ENCODE results near the gene RMND1. TPM values are rescaled to one million over a fixed set of nuclear protein-coding genes. Genes with fewer than 3 reads are reported as not detected.
A peak's percentile ranks its signal among the peaks of the same experiment; 100 is the strongest.

The RMND1 gene
- total and polyA plus RNA-seq, 2 of the 13 experiments (the other 11 are each of a cell fraction or from before 2014, with no cell fraction given): 34.0 to 72.5 TPM

DNA sequence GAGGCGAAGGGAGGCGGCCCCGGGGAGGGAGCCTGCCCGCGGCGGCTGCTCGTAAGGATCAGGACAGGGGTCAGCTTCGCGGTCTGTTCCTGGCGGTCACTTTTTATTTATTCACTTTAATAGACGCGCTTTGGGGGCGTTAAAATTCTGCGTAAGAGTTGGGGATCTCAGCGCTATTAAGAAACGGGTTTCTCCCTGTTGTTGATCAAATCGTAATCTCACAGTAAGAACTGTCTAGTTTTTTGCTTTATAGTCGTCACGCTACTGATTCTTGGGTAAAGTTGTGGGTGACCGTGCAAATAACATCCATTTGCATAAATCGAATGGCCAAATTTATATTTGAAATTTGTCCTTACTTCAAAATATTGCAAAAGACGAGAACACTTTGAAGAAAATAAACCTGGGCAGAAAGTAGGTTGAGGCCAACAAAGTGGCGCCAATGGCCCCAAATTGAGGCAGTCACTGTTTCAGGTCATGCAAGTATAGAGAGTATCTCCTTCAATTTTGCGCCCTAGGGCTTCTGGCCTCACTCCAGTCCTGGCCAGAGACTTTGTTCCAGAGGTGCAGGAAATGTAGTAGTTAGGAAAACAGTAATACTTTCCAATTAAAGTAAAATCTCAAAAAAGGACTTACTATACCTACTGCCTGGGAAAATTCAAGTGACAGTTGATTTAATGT, 963 bp upstream of the RMND1 start:
- intact Hi-C loops (cut with micrococcal nuclease; ENCODE audit: unreplicated experiment) (loop anchor here (2.0 kb wide), 2 partner anchors 14 to 62 kb away; partner anchors contain the start of gene ZBTB2), in situ Hi-C loops (cut with HindIII; ENCODE audit: extremely low pct_ligation_motif_present, low pct_unique_long_range_greater_than_20kb) (no loop called here)
- ChIA-PET CTCF (ENCODE audit: low intra/inter-chr PET ratio, low total read pairs) (no interaction called here), POLR2A (interaction anchor here (1.3 to 2.8 kb wide), 6 partner anchors 11 to 849 kb away, joined by 3 to 32 read pairs (median 14); partner anchors contain the start of gene ZBTB2)
- H3K27ac ChIP-seq (ENCODE audit: extremely low read length, insufficient read depth, low read length): peak overlapping the region; percentile 85
- WGBS (ENCODE audit: low lambda C conversion rate): under 1% methylated on average over 22 of the region's 24 CpGs
- H3K9ac ChIP-seq (ENCODE audit: insufficient read depth, low read depth, low read length): peak overlapping the region; percentile 87
- H3K36me3 ChIP-seq (replicated peaks in 1 of 2; ENCODE audit: control insufficient read depth in 1 of 2, insufficient read depth in 2 of 2, low read length in 2 of 2): peaks cover 0 to 3% of the 10 kb centered on the region in 2 experiments; a peak in 2 of 5 replicates
- no peaks in the 10 kb centered on the region for H3K9me3 ChIP-seq (ENCODE audit: low read length)
- peaks cover 56% of the 10 kb centered on the region for H3K79me2 ChIP-seq (ENCODE audit: insufficient read depth, low read length)
- DNase-seq (ENCODE audit: low spot score): no peak
- peaks cover 53% of the 10 kb centered on the region for H3K4me1 ChIP-seq (ENCODE audit: insufficient read depth, low read length)
- TSS peak; percentile 58 for BruUV-seq (replicated peaks)
- ATAC-seq: no peak; the same call in 1 of the 3 replicates
- H4K20me1 ChIP-seq (ENCODE audit: insufficient read depth, low read length): 0 out of 2 replicates have a peak, but pooled peaks cover 4% of the 10 kb centered on the region
- H3K4me2 ChIP-seq (ENCODE audit: low read depth, low read length): peak overlapping the region; percentile 80
- peaks cover 0 to 2% of the 10 kb centered on the region in 2 experiments; a peak in 1 of 5 replicates for H3K27me3 ChIP-seq (ENCODE audit: control insufficient read depth in 1 of 2, insufficient read depth in 2 of 2, low read length in 2 of 2)
- H3K4me3 ChIP-seq (replicated peaks in 1 of 3; ENCODE audit: insufficient read depth in 1 of 3, low read depth in 2 of 3, low read length in 3 of 3): peak overlapping the region; percentile 81 to 88 (median 86)
- H2AFZ ChIP-seq (ENCODE audit: low read length): peak overlapping the region; percentile 31
- no peak for TF ChIP-seq MIXL1 (CRISPR knock-in tag; IDR thresholded peaks at IDR 0.05)
- TF ChIP-seq, protein P1, sequence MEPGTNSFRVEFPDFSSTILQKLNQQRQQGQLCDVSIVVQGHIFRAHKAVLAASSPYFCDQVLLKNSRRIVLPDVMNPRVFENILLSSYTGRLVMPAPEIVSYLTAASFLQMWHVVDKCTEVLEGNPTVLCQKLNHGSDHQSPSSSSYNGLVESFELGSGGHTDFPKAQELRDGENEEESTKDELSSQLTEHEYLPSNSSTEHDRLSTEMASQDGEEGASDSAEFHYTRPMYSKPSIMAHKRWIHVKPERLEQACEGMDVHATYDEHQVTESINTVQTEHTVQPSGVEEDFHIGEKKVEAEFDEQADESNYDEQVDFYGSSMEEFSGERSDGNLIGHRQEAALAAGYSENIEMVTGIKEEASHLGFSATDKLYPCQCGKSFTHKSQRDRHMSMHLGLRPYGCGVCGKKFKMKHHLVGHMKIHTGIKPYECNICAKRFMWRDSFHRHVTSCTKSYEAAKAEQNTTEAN (CRISPR knock-in tag; conservative IDR thresholded peaks at IDR 0.05): no peak
- 0 out of 2 replicates have a peak, but pooled peaks have one; percentile 4 for TF ChIP-seq ZNF607 (CRISPR knock-in tag; IDR thresholded peaks at IDR 0.05; ENCODE audit: borderline replicate concordance)
- TF ChIP-seq ZNF124 (CRISPR knock-in tag; IDR thresholded peaks at IDR 0.05): no peak
- no peak for TF ChIP-seq HNRNPUL1 (IDR thresholded peaks at IDR 0.05; ENCODE audit: low read depth, low read length)
- TF ChIP-seq, protein P2, sequence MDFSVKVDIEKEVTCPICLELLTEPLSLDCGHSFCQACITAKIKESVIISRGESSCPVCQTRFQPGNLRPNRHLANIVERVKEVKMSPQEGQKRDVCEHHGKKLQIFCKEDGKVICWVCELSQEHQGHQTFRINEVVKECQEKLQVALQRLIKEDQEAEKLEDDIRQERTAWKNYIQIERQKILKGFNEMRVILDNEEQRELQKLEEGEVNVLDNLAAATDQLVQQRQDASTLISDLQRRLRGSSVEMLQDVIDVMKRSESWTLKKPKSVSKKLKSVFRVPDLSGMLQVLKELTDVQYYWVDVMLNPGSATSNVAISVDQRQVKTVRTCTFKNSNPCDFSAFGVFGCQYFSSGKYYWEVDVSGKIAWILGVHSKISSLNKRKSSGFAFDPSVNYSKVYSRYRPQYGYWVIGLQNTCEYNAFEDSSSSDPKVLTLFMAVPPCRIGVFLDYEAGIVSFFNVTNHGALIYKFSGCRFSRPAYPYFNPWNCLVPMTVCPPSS (IDR thresholded peaks at IDR 0.05): no peak
- TF ChIP-seq, protein P3, sequence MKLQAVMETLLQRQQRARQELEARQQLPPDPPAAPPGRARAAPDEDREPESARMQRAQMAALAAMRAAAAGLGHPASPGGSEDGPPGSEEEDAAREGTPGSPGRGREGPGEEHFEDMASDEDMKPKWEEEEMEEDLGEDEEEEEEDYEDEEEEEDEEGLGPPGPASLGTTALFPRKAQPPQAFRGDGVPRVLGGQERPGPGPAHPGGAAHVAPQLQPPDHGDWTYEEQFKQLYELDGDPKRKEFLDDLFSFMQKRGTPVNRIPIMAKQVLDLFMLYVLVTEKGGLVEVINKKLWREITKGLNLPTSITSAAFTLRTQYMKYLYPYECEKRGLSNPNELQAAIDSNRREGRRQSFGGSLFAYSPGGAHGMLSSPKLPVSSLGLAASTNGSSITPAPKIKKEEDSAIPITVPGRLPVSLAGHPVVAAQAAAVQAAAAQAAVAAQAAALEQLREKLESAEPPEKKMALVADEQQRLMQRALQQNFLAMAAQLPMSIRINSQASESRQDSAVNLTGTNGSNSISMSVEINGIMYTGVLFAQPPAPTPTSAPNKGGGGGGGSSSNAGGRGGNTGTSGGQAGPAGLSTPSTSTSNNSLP (IDR thresholded peaks at IDR 0.05; ENCODE audit: low read depth, low read length): peak; percentile 21; the same call in 1 of the 2 replicates
- TF ChIP-seq, protein P4, sequence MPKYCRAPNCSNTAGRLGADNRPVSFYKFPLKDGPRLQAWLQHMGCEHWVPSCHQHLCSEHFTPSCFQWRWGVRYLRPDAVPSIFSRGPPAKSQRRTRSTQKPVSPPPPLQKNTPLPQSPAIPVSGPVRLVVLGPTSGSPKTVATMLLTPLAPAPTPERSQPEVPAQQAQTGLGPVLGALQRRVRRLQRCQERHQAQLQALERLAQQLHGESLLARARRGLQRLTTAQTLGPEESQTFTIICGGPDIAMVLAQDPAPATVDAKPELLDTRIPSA (CRISPR knock-in tag; IDR thresholded peaks at IDR 0.05; ENCODE audit: borderline replicate concordance): 0 out of 2 replicates have a peak, but pooled peaks have one; percentile 69
- 0 out of 2 replicates have a peak, but pooled peaks have one; percentile 2 for TF ChIP-seq CEBPG (CRISPR knock-in tag; IDR thresholded peaks at IDR 0.05)
- TF ChIP-seq ZNF615 (CRISPR knock-in tag; IDR thresholded peaks at IDR 0.05; ENCODE audit: borderline replicate concordance): 0 out of 2 replicates have a peak, but pooled peaks have one; percentile 10
- TF ChIP-seq ZNF44 (CRISPR knock-in tag; IDR thresholded peaks at IDR 0.05): 0 out of 2 replicates have a peak, but pooled peaks have one; percentile 10
- TF ChIP-seq AGO2 (optimal IDR thresholded peaks at IDR 0.05; ENCODE audit: low read depth, low read length): peak; percentile 33
- TF ChIP-seq ELF3 (CRISPR knock-in tag; IDR thresholded peaks at IDR 0.05): peak; percentile 22; the same call in 1 of the 2 replicates
- peak; percentile 16 for TF ChIP-seq ASH2L (IDR thresholded peaks at IDR 0.05; ENCODE audit: insufficient read length, low read depth, low read length)
- TF ChIP-seq ZBTB3 (CRISPR knock-in tag; IDR thresholded peaks at IDR 0.05; ENCODE audit: borderline replicate concordance, low read depth): 0 out of 2 replicates have a peak, but pooled peaks have one; percentile 1
- TF ChIP-seq, protein P5, sequence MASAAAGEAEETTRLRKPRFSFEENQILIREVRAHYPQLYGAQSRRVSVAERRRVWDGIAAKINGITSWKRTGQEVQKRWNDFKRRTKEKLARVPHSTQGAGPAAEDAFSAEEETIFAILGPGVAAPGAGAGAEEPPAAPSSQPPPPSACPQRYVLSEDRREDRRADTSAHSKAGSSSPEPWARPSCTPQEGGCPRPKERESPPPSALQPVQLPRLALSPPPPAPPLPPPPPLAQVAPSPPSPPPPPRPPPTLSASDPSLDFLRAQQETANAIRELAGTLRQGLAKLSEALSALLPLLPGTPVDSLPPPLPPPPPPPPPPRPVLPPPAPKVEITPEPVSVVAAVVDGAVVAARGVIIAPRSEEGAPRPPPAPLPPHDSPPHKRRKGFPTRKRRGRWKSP (CRISPR knock-in tag; IDR thresholded peaks at IDR 0.05): 0 out of 2 replicates have a peak, but pooled peaks have one; percentile 0
- no peak for FAIRE-seq

Measured in HepG2 (cell line).